ENCODE measurements around the gene ATP2C2. TPM values are rescaled to one million over a fixed set of nuclear protein-coding genes. Genes with fewer than 3 reads are reported as not detected.

Gene ATP2C2
- total and polyA plus RNA-seq, 9 of the 15 experiments (the other 6 are each of a cell fraction or from before 2014, with no cell fraction given), result 0.75 TPM; not detected in 8

GRCh38 chr16:84504420-84505248 lies 136.3 kb downstream of the ATP2C2 start, which contains the start of gene MEAK7:
Gene MEAK7, minus strand, starts transcription at chr16:84504659. Its CDS starts 6,573 bp downstream, at chr16:84498086.
- Histone ChIP-seq H3K27ac (ENCODE audit: extremely low read depth, low read depth, low read length) (peak within 1 kb of the TSS; percentile 63), H3K4me1 (replicated peaks in 1 of 2; ENCODE audit: control insufficient read depth in 2 of 2, insufficient read depth in 2 of 2, low read length in 2 of 2) (peaks cover 15 to 37% of the 10 kb centered on the region in 2 experiments), H3K9me1 (ENCODE audit: control insufficient read depth, insufficient read depth, low read length) (no peaks in the 10 kb centered on the region), H3K79me2 (ENCODE audit: control insufficient read depth, insufficient read depth, low read length) (peaks cover 6% of the 10 kb centered on the region), H3K9ac (ENCODE audit: insufficient read depth in 1 of 2, low read depth in 2 of 2, low read length in 2 of 2) (peak within 1 kb of the TSS; percentile 66 to 96), H3K4me2 (ENCODE audit: insufficient read depth, low read length) (peak within 1 kb of the TSS; percentile 96), H4K20me1 (replicated peaks; ENCODE audit: control insufficient read depth, insufficient read depth, low read length) (no peaks in the 10 kb centered on the region), H3K27me3 (ENCODE audit: control insufficient read depth in 2 of 2, insufficient read depth in 2 of 2, low read length in 2 of 2) (peaks cover 0 to 5% of the 10 kb centered on the region in 2 experiments; a peak in 1 of 5 replicates), H2AFZ (ENCODE audit: low read depth, low read length) (peak within 1 kb of the TSS; percentile 100), H3K9me3 (replicated peaks; ENCODE audit: control insufficient read depth, insufficient read depth, low read depth, low read length) (no peaks in the 10 kb centered on the region), H3K36me3 (ENCODE audit: control insufficient read depth, insufficient read depth, low read length) (no peaks in the 10 kb centered on the region; the same call in 2 of the 3 replicates), H3K4me3 (peak within 1 kb of the TSS; percentile 61)
- intact Hi-C loops (cut with micrococcal nuclease) (no loop called here), in situ Hi-C loops (cut with MboI) (no loop called here)
- BruUV-seq (replicated peaks), result TSS peak; percentile 88
- ChIA-PET CTCF (ENCODE audit: low intra/inter-chr PET ratio) (interaction anchor here (1.0 kb wide), 1 partner anchor 117 kb away, joined by 3 read pairs; no protein-coding TSS in a partner anchor), POLR2A (interaction anchor here (0.6 to 4.4 kb wide), 4 partner anchors 9 to 1204 kb away, joined by 3 to 23 read pairs (median 6); no protein-coding TSS in a partner anchor)
- 1% methylated on average over 39 of the region's 45 CpGs for WGBS (ENCODE audit: insufficient coverage, low coverage, missing lambda C conversion rate)
- FAIRE-seq (peak; percentile 97), DNase-seq (ENCODE audit: extremely low read depth in 1 of 4, low spot score in 3 of 4) (peak; percentile 100), ATAC-seq (peak; percentile 99)
- TF ChIP-seq PBX2 (CRISPR knock-in tag; IDR thresholded peaks at IDR 0.05; ENCODE audit: low read depth), result peak; percentile 99
- peak; percentile 100 for TF ChIP-seq PBX2 (tag; conservative IDR thresholded peaks at IDR 0.05; ENCODE audit: low read depth)
- TF ChIP-seq NFIX (CRISPR knock-in tag; IDR thresholded peaks at IDR 0.05; ENCODE audit: low read depth), result no peak
- no peak for TF ChIP-seq FOXJ2 (tag; IDR thresholded peaks at IDR 0.05)
- TF ChIP-seq SETDB1 (IDR thresholded peaks at IDR 0.05; ENCODE audit: low read length), result no peak
- peak; percentile 59; the same call in 1 of the 2 replicates for TF ChIP-seq NFE2 (IDR thresholded peaks at IDR 0.05; ENCODE audit: low read depth)
- TF ChIP-seq ATF3 (IDR thresholded peaks at IDR 0.05), result no peak; the same call in 1 of the 2 replicates
- no peak for TF ChIP-seq ATF3 (CRISPR knock-in tag; conservative IDR thresholded peaks at IDR 0.05)
- TF ChIP-seq PHF21A (IDR thresholded peaks at IDR 0.05; ENCODE audit: borderline replicate concordance, low read depth), result 0 out of 2 replicates have a peak, but pooled peaks have one; percentile 59
- TF ChIP-seq ZNF184 (CRISPR knock-in tag; IDR thresholded peaks at IDR 0.05), result no peak
- TF ChIP-seq CREB5 (CRISPR knock-in tag; IDR thresholded peaks at IDR 0.05), result no peak
- no peak for TF ChIP-seq ARID2 (IDR thresholded peaks at IDR 0.05)
- TF ChIP-seq E2F3 (CRISPR knock-in tag; IDR thresholded peaks at IDR 0.05), result no peak
- no peak for TF ChIP-seq ZNF766 (CRISPR knock-in tag; conservative IDR thresholded peaks at IDR 0.05)
- no peak for TF ChIP-seq NR3C1 (CRISPR knock-in tag; IDR thresholded peaks at IDR 0.05)
- TF ChIP-seq KLF10 (CRISPR knock-in tag; IDR thresholded peaks at IDR 0.05), result no peak
- no peak for TF ChIP-seq ZNF124 (CRISPR knock-in tag; IDR thresholded peaks at IDR 0.05)
- no peak for TF ChIP-seq ZNF274 (IDR thresholded peaks at IDR 0.05; ENCODE audit: borderline replicate concordance, low read depth, low read length)

All from K562 (cell line).